ENCODE measurements around the gene SUCLA2.
A peak's percentile ranks its signal among the peaks of the same experiment; 100 is the strongest.
"Not testable (repeated sequence)": the region's sequence is repeated elsewhere in the genome, so short reads cannot be mapped to it uniquely, and the experiment has no call there.

Gene SUCLA2

GRCh38 chr13:48001114-48001881 lies at the start of gene SUCLA2:
Gene SUCLA2 (minus strand): TSS chr13:48001273. CDS start chr13:48001269, 4 bp downstream.
- peak; percentile 85 to 90 (median 85) for DNase-seq (ENCODE audit: low read depth in 3 of 3)

DNA sequence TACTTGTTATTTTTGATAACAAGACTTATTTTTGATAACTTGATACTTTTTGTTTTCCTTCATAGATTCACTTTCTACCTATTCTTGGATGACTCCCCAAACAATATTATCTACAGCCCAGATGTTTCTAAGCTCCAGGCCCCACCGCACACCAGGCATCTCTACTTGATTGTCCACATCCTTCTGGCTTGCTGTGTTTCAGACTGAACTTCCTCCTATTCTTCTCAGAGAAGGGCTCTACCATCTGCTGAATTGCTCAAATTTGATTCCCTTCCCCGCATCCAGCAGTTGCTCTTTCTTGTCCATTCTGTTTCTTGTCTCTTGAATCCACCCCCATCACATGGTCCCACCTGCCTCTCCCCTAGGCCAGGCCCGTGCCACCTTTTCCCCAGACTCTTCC lies 49.5 kb upstream of the SUCLA2 start:
- DNase-seq (ENCODE audit: low read depth in 3 of 3), result no peak

- DNase-seq (ENCODE audit: low read depth in 3 of 3), result no peak
Observed at GRCh38 chr13:48043789-48044503, 42.9 kb upstream of the SUCLA2 start.

DNA sequence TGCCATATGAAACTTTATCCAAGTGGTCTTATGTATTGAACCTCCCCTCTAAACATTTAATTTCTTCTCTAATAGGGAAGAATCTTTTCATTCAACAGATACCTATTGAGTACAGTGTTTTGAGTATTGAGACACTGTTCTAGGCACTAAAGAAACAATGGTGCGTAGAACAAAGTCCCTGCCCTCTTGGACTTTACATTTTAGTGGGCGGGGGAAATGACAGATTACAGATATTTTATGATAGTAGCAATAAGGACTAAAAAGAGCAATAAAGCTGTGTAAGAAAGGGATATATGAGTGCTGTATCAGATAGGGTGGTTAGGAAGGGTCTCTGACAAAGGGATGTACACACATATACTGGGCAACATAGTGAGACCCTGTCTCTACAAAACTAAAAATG lies 41.8 kb upstream of the SUCLA2 start:
- no peak for DNase-seq (ENCODE audit: low read depth in 3 of 3)

GRCh38 chr13:48040896-48041295 lies 39.8 kb upstream of the SUCLA2 start:
- DNase-seq (ENCODE audit: low read depth in 3 of 3), result no peak

GRCh38 chr13:48040049-48040448 lies 39.0 kb upstream of the SUCLA2 start:
- no peak for DNase-seq (ENCODE audit: low read depth in 3 of 3)

- no peak for DNase-seq (ENCODE audit: low read depth in 3 of 3)
Observed at GRCh38 chr13:48038761-48039160, 37.7 kb upstream of the SUCLA2 start.

DNA sequence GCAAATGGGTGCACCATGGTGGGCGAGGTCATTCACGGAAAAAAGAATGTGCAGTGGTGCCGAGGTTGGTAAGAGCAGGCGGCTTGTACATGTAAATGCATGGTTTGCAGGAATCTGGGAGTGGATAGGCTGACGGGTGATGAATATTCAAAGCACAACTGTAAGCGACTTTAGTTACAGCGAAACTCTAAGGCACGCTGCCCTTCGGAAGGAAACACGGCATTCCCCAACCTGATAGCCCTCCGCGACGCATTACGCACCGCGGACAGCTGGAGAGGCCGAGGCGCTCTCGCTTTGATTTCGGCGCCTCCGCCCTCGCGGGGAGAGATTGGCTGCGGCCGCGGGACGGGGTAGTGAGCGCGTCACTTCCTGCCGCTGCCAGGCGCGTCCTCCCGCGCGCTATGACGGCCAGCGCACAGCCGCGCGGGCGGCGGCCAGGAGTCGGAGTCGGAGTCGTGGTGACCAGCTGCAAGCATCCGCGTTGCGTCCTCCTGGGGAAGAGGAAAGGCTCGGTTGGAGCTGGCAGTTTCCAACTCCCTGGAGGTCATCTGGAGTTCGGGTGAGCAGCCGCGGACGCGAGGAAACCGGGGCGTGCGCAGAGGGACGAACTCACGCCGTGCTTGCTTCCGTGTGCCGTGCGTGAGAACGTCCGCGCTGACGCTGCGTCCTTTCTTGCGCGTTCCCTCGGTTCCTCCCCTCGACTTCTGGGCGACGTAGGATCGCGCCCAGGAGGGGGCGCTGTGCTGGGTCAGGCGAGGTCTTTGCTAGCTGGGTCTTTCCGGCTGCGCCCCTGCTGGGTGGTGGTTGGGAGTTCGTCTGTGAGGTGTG lies 36.5 kb upstream of the SUCLA2 start, which contains the start of gene NUDT15:
Gene NUDT15 (plus strand): TSS at position 381 of the 828 bp plus-strand sequence. CDS start 21 bp downstream, at position 402.
- peak; percentile 89 to 93 (median 91) for DNase-seq (ENCODE audit: low read depth in 3 of 3)

DNA sequence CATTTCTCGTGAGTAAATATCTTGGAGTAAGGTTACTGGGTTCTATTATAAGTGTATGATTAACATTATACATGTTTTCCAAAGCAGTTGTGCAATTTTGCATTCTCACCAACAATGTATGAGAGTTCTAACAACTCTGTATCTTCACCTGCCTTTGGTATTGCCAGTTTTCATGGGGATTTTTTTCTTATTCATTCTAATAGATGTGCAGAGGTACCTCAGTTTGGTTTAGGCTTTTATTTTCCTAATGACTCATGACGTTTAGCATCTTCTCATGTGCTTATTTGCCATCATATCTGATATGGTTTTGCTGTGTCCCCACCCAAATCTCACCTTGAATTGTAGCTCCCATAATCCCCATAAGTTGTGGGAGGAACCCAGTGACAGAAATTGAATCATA lies 28.8 kb upstream of the SUCLA2 start:
- no peak for DNase-seq (ENCODE audit: low read depth in 3 of 3)

DNA sequence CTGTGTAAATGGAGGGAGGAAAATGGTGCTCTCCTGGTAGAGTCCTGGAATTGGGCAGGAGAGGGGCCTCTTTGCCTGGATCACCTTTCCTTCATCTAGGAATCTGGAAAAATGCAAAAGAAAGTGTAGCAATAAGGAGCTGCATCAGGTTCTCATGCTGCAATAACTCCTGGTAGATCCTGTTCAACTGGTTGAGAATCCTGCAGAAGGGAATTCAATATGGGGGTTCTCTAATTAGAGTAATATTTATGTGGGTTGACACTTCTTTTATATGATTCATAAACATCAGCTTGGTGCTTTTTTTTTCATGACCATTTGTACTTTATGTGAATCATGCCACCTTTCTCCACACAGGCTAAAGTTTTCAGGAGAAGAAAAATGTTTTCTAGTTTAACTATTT lies 27.0 kb upstream of the SUCLA2 start:
- DNase-seq (ENCODE audit: low read depth in 3 of 3), result no peak

DNA sequence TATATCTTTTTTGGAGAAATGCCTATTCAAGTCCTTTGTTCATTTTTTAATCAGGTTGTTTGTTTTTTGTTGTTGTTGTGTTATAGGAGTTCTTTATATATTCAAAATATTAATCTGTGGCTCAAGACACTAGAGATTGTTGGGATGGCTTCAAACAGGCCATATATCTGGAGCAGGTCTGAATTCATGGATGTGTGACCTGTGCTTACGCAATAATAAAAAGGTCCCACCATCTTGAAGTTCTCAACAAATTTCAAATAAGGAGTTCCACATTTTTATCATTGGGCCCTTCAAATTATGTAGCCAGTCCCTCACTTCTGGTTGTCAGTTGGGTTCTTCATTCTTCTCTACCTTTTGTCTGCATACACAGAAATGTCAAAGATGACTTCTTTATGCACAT lies 18.7 kb upstream of the SUCLA2 start:
- no peak for DNase-seq (ENCODE audit: low read depth in 3 of 3)

GRCh38 chr13:48018637-48019036 lies 17.6 kb upstream of the SUCLA2 start:
- no peak for DNase-seq (ENCODE audit: low read depth in 3 of 3)

DNA sequence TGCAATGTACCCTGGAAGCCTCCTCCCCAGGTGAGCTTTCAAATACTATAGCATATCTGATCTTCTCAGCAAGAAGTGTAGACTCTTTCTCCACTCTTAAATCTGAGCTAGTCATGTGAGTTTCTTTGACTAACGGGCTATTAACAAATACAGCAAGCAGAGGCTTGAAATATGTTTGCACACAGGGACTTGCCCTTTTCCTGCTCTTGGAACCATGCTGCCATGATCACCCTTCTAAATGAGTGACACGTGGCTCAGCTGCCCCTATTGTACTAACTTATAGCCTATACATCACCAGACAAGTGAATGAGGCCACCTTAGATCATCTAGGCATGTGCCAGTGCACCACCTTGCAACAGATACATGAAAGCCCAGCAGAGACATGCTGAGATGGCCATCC lies 13.3 kb upstream of the SUCLA2 start:
- no peak for DNase-seq (ENCODE audit: low read depth in 3 of 3)

DNA sequence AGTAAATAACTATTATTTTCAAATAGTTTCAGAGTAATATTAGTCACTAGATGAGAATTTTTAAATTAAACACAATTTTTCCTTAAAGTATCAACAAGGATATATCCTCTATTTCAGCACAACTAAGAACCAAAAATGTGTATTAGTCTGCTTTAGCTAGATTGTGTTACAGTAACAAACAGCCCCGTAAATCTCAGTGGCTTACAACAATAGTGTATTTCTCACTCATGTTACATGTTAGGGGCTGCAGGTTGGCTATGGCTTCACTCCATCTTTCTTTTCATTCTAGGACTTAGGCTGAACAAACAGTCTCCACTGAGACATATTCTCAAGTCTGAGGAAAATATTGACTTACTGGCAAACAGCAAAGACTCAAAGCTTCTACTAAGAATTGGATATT lies 11.6 kb upstream of the SUCLA2 start:
- no peak for DNase-seq (ENCODE audit: low read depth in 3 of 3)

DNA sequence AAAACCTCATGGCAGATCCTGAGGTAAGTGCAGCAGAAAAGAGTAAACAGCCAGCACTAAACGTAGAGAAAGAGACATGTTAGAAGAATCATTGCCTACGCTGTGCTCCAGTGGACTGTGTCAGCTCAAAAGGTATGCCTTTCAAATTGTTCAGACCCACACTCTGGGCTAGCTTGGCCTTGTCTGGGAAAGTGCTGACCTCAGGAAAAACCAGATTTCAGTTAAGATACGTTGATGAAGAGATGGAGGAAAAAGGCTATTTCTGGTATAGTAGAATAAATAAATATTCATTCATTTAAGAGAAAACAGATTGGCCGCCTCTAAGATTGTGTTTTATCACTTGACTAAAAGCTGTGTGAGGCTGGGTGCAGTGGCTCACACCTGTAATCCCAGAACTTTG lies 9.6 kb upstream of the SUCLA2 start:
- DNase-seq (ENCODE audit: low read depth in 3 of 3), result no peak

- DNase-seq (ENCODE audit: low read depth in 3 of 3), result no peak
Observed at GRCh38 chr13:48009284-48009683, 8.2 kb upstream of the SUCLA2 start.

DNA sequence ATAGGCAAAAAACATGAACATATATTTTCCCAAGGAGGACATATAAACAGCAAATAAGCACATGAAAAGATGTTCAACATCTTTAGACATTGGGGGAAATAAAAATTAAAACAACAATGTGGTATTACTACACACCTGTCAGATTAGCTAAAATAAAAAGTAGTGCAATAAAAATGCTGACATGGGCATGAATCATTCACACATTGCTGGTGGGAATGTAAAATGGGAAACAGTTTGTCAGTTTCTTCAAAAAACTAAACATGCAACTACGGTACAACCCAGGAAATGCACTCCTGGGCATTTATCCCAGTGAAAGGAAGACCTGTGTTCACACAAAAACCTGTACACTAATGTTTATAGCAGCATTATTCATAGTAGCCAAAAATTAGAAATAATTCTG lies 5.3 kb upstream of the SUCLA2 start:
- DNase-seq (ENCODE audit: low read depth in 3 of 3), result no peak

- no peak for DNase-seq (ENCODE audit: low read depth in 3 of 3)
Observed at GRCh38 chr13:48004201-48004600, 3.1 kb upstream of the SUCLA2 start.

DNA sequence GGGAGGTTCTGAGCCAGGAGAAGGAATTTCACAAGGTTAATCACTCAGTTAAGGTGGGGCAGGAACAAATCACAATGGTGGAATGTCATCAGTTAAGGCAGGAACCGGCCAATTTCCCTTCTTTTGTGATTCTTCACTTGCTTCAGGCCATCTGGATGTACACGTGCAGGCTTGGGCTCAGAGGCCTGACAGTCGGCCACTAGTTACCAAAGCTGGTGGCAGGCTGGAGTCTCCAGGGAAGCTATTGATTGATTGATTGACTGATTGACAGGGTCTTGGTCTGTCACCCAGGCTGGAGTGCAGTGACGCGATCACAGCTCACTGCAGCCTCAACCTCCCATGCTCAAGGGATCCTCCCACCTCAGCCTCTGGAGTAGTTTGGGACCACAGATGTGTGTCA lies 926 bp upstream of the SUCLA2 start:
- not testable (repeated sequence) for DNase-seq (ENCODE audit: low read depth in 3 of 3)

DNA sequence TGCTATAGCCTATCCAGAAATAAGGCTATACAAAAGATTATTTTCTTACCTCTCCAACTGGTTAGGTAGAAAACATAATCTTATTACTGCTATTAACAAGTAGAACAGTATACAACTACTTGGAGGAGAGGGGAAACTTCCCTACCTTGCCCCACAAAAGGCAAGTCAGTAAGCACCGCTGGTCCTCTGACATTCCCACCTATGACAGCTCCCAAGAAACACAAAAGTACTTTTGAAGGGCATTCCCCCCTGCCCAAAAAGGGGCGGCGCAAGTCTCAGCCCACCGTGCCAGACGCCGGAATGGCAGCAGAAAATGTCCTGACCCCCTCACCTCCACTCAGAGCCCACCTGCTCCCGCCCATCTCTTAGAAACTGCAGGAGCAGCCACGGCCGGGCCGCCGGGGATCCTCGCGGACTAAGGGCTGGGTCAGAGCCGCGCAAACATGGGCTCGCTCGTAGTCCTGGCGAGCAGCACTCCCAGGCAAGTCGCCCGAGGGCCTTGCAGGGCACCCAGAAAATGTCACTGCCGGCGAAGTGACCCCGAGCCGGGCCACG lies 437 bp downstream of the SUCLA2 start:
- DNase-seq (ENCODE audit: low read depth in 3 of 3), result peak in 1 of 3 donors; percentile 4

GRCh38 chr13:47999973-48000372 lies 1.1 kb downstream of the SUCLA2 start:
- no peak for DNase-seq (ENCODE audit: low read depth in 3 of 3)

- no peak for DNase-seq (ENCODE audit: low read depth in 3 of 3)
Observed at GRCh38 chr13:47997384-47997783, 3.7 kb downstream of the SUCLA2 start.

All from stimulated activated CD4-positive, alpha-beta T cell treated with anti-CD3 and anti-CD28 coated beads, TNF-alpha, amount 100 ng/mL, for 48 hours (primary cell).